OCI-LY7 (cell line): Measurements from ENCODE around the gene TFF2.

Experiments
- CTCF ChIP-seq: fragments of 200-600 bp; sonication (generic); conservative IDR thresholded peaks from 2 replicates; pipeline ENCODE4 v1.5.1; 2014; ENCODE audit warnings: mild to moderate bottlenecking, antibody characterized with exemption, low read length, moderate library complexity, mixed read lengths
- EZH2phosphoT487 ChIP-seq: fragments of 200-600 bp; sonication (generic); IDR thresholded peaks from 2 replicates; pipeline ENCODE4 v1.6.1; 2018; ENCODE audit warnings: low read depth, borderline replicate concordance, mild to moderate bottlenecking, mixed run types, antibody characterized with exemption, low read length, moderate library complexity, mixed read lengths

GRCh38 chr21:42343101-42343500, 7.7 kb downstream of the TFF2 start:
- TF ChIP-seq CTCF, result no peak
- TF ChIP-seq EZH2phosphoT487, result no peak
